Stimulated activated effector memory CD8-positive, alpha-beta T cell treated with anti-CD3 and anti-CD28 coated beads, Interleukin-12 subunit alpha, Interleukin-12 subunit beta, amount 100 ng/mL, for 72 hours (primary cell): Measurements from ENCODE around the gene ODAD4.
"Not testable (repeated sequence)": the region's sequence is repeated elsewhere in the genome, so short reads cannot be mapped to it uniquely, and the experiment has no call there.

Experiments
- ATAC-seq: fragments of 150-1000 bp; cut with Tn5 transposase; 2 replicates; pipeline ENCODE4 v1.10.0; 2021
- DNase-seq, 2 donors: peaks; one replicate each; pipeline ENCODE4 v3.0.0; 2021 to 2022; ENCODE audit warnings: low spot score in 2 of 2
- H3K27ac Mint-ChIP-seq: one replicate; pipeline ENCODE4 v1.8.0; 2022; ENCODE audit warnings: mild to moderate bottlenecking, mixed read lengths
- H3K36me3 Mint-ChIP-seq: one replicate; pipeline ENCODE4 v1.8.0; 2022; ENCODE audit warnings: mild to moderate bottlenecking, mixed read lengths
- H3K4me1 Mint-ChIP-seq: one replicate; pipeline ENCODE4 v1.8.0; 2022; ENCODE audit warnings: mixed read lengths
- H3K4me3 Mint-ChIP-seq: one replicate; pipeline ENCODE4 v1.8.0; 2022; ENCODE audit warnings: mild to moderate bottlenecking, mixed read lengths
- H3K9me3 Mint-ChIP-seq: one replicate; pipeline ENCODE4 v1.8.0; 2022; ENCODE audit warnings: mixed read lengths

Gene ODAD4

DNA sequence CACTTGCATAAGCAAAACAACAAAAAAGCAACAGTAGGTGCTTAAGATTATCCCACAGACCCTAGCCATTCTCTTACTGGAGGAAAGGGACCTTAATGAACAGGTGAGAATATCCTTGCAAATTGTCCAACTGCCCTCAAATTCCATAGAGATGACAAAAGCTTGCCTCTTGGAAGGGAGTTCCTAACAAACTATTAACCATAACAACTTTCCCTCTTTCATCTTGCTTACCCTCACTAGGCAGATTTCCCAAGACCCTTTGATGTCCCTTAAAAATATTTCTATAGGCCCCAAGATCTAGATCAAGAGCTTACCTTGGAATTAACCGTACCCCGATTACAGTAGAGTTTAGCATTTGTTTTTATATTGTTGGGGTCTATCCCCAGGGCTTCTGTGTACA lies 58.0 kb downstream of the ODAD4 start:
- DNase-seq (no peak), ATAC-seq (no peak)
- peak overlapping the region; percentile 82 for H3K27ac Mint-ChIP-seq
- H3K4me3 Mint-ChIP-seq: no peak overlapping the region
- H3K36me3 Mint-ChIP-seq: peaks cover 100% of the 10 kb centered on the region
- no peaks in the 10 kb centered on the region for H3K9me3 Mint-ChIP-seq
- peaks cover 7% of the 10 kb centered on the region for H3K4me1 Mint-ChIP-seq

DNA sequence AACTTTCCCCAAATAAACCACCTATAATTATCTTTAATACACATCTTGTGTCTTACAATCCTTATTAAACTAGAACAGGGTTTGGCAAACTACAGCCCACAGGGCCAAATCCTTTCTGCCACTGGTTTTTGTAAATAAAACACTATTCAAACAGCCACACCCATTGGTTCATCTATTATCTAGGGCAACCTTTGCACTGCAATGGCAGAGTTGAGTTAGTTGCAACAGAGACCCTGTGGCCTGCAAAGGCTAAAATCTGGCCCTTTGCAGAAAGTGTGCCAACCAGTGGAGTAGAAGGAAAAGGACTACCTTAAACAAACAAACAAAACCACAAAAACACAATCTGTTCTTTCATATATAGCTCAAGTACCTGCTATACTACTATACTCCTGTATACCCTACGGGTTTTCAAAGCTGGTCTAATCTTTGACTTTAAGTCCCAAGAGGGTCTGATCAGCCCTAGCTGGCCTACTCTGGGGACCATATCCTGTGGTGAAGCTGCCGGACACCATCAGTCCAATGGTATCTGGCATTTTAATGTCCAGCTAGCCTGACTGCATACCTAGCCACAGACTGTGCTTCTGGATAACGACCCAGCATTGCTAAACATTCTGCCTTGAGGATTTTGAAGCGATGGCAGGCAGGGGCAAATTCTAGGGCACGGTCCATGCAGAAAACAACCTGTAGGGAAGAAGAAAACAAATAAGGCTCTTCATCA lies 59.4 kb downstream of the ODAD4 start:
- H3K27ac Mint-ChIP-seq: no peak overlapping the region

DNA sequence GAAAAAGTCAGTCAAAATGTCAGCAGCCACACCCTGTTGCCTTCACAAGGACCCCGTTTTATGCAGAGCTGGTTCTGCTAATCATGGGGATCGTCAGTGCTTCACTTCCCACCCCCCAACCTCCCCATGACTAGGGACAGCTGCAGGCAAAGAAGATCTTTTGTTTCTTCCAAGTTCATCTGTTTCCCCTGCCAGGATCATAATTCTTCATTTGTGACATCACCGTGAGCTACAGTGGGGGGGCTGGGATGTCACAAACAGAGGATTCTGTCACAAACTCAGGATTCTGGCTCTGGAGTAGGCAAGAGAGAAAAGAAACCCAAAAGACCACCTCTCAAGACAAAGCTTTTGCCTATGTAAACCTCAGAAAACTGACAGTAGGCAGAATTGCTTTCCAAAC lies 62.2 kb downstream of the ODAD4 start:
- Mint-ChIP-seq H3K4me1 (peaks cover 17% of the 10 kb centered on the region), H3K4me3 (no peak overlapping the region), H3K36me3 (peaks cover 100% of the 10 kb centered on the region), H3K27ac (no peak overlapping the region), H3K9me3 (no peaks in the 10 kb centered on the region)
- no peak for DNase-seq
- no peak for ATAC-seq

More for the DNA sequence above, 59.4 kb downstream of the ODAD4 start:
- H3K36me3 Mint-ChIP-seq: peaks cover 100% of the 10 kb centered on the region
- ATAC-seq (no peak), DNase-seq (no peak)
- no peak overlapping the region for H3K4me3 Mint-ChIP-seq
- no peaks in the 10 kb centered on the region for H3K9me3 Mint-ChIP-seq
- H3K4me1 Mint-ChIP-seq: peaks cover 7% of the 10 kb centered on the region

DNA sequence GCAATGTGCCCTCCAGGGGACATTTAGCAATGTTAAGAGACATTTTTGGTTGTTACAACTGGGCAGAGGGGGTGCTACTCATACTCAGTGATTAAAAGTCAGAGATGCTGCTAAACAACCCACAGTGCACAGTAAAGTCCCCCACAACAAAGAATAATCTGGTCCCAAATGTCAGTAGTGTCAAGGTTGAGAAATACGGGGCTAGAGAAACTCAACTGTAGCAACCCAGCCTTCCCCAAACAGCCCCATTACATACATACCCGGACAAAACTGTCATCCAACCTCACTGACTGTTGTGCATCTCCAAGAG lies 66.4 kb downstream of the ODAD4 start:
- Mint-ChIP-seq H3K27ac (peak overlapping the region; percentile 77), H3K4me3 (no peak overlapping the region), H3K36me3 (peaks cover 100% of the 10 kb centered on the region)

DNA sequence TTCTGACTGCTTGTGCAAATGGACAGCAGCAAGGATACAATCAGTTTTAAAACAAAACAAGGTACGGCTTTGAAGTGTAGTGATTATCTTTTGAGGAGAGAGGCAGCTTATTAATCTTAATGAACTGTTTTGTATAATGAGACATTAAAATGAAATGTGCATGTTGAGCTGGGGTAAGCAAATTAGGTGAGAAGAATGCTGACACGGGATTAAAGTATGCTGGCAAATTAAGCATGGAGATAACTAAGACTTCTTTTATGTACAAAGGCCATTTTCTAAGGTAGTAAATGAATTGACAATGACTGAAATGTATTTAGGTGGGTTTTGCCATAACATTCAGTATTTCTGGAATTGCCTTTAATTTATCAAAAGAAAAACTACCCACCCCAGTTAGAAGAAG lies 68.1 kb downstream of the ODAD4 start:
- DNase-seq (no peak), ATAC-seq (no peak)
- peaks cover 100% of the 10 kb centered on the region for H3K36me3 Mint-ChIP-seq
- H3K27ac Mint-ChIP-seq: no peak overlapping the region
- H3K9me3 Mint-ChIP-seq: no peaks in the 10 kb centered on the region
- no peak overlapping the region for H3K4me3 Mint-ChIP-seq
- peaks cover 23% of the 10 kb centered on the region for H3K4me1 Mint-ChIP-seq

More for the DNA sequence above, 66.4 kb downstream of the ODAD4 start:
- ATAC-seq (no peak), DNase-seq (no peak)
- Mint-ChIP-seq H3K9me3 (no peaks in the 10 kb centered on the region), H3K4me1 (peaks cover 13% of the 10 kb centered on the region)

- H3K36me3 Mint-ChIP-seq: peaks cover 98% of the 10 kb centered on the region
- H3K4me1 Mint-ChIP-seq: peaks cover 31% of the 10 kb centered on the region
- ATAC-seq (no peak), DNase-seq (no peak)
- peak overlapping the region; percentile 71 for H3K27ac Mint-ChIP-seq
- no peaks in the 10 kb centered on the region for H3K9me3 Mint-ChIP-seq
- no peak overlapping the region for H3K4me3 Mint-ChIP-seq
These were observed 70.2 kb downstream of the ODAD4 start for GRCh38 chr17:42000413-42001133.

DNA sequence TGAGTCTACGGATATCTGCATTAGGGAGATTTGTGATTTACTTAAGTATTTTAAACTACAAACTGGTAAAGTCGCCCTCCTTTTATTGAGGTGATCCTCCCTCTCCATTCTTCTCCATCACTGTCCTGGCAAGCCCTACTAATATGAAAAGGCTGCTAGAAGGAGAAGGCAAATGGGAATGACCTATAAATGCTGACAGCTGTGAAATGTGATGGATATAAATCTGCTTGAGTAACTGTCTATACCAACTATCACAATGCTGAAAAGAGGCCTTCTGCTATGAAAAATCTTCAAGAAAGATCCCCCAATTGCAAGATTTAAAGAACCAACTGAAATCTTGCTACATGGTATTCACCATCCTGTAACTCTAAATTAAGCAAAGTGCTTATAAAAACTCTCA lies 71.3 kb downstream of the ODAD4 start:
- no peak for DNase-seq
- Mint-ChIP-seq H3K4me3 (no peak overlapping the region), H3K9me3 (no peaks in the 10 kb centered on the region), H3K4me1 (peaks cover 22% of the 10 kb centered on the region), H3K36me3 (peaks cover 88% of the 10 kb centered on the region), H3K27ac (peak overlapping the region; percentile 80)
- ATAC-seq: no peak

DNA sequence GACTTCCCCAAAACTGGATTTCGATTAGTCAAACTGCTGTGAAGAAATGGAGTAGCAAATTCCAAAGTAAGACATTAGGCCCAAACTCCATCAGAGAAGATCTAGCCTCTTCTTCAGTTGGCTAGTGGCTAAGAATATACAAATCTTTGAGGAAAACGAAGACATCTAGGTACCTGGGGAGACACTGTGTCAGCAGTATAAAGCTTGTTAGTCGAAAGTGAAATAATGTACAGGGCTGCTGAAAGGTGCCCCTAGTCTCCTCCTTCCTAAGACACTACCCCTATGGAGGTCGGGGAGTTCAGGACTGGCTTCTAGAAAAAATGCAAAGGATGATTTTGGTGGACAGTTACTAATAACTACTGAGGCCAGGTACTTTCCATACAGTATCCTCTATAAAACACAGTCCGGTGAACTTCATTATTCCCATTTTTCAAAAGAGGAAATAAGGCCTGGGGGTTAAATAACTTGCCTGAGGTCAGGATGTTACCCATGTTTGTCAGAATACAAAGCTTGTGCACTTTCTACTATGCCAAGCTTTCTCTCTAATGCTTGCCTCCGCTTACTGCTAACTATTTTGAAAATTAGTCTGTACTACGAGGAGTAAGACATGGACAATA lies 71.9 kb downstream of the ODAD4 start:
- H3K4me1 Mint-ChIP-seq: peaks cover 22% of the 10 kb centered on the region
- H3K9me3 Mint-ChIP-seq: no peaks in the 10 kb centered on the region
- no peak for DNase-seq
- no peak for ATAC-seq
- H3K4me3 Mint-ChIP-seq: no peak overlapping the region
- peak overlapping the region; percentile 80 for H3K27ac Mint-ChIP-seq
- peaks cover 88% of the 10 kb centered on the region for H3K36me3 Mint-ChIP-seq

GRCh38 chr17:42002792-42003301 lies 72.4 kb downstream of the ODAD4 start:
- peak overlapping the region; percentile 80 for H3K27ac Mint-ChIP-seq
- no peak for ATAC-seq

GRCh38 chr17:42005166-42005565 lies 74.7 kb downstream of the ODAD4 start:
- DNase-seq (no peak), ATAC-seq (no peak)
- Mint-ChIP-seq H3K4me3 (no peak overlapping the region), H3K4me1 (peaks cover 34% of the 10 kb centered on the region), H3K36me3 (peaks cover 68% of the 10 kb centered on the region), H3K9me3 (no peaks in the 10 kb centered on the region), H3K27ac (peak overlapping the region; percentile 32)

More at GRCh38 chr17:42002792-42003301, 72.4 kb downstream of the ODAD4 start:
- Mint-ChIP-seq H3K4me1 (peaks cover 23% of the 10 kb centered on the region), H3K9me3 (no peaks in the 10 kb centered on the region), H3K36me3 (peaks cover 85% of the 10 kb centered on the region), H3K4me3 (no peak overlapping the region)
- DNase-seq: no peak

DNA sequence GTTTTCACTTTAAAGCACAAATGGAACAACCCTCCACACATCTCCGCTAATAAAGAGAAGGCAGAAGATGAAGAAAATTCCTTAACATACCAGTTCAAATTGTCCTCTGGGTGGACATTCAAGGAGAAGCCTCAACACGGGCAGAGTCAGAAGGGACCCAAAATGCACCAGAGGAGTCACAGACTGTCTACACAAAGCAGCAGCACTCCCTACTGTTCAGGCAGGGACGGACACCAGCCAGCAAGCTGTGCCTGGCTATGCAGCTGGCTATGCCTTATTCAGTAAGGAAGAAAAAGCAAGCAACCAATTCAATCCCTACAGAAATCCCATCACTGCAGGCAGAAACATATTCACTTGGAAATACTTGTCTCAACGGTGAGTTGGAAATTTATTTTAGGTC lies 78.8 kb downstream of the ODAD4 start:
- Mint-ChIP-seq H3K27ac (no peak overlapping the region), H3K4me1 (peaks cover 57% of the 10 kb centered on the region), H3K9me3 (no peaks in the 10 kb centered on the region), H3K36me3 (peaks cover 42% of the 10 kb centered on the region), H3K4me3 (no peak overlapping the region)
- ATAC-seq (no peak), DNase-seq (no peak)

- DNase-seq, H3K9me3 Mint-ChIP-seq, H3K4me3 Mint-ChIP-seq, ATAC-seq: not testable (repeated sequence)
- Mint-ChIP-seq H3K36me3 (peaks cover 43% of the 10 kb centered on the region), H3K4me1 (peaks cover 57% of the 10 kb centered on the region), H3K27ac (peak overlapping the region; percentile 44)
These were observed 79.9 kb downstream of the ODAD4 start for GRCh38 chr17:42010266-42010680.

DNA sequence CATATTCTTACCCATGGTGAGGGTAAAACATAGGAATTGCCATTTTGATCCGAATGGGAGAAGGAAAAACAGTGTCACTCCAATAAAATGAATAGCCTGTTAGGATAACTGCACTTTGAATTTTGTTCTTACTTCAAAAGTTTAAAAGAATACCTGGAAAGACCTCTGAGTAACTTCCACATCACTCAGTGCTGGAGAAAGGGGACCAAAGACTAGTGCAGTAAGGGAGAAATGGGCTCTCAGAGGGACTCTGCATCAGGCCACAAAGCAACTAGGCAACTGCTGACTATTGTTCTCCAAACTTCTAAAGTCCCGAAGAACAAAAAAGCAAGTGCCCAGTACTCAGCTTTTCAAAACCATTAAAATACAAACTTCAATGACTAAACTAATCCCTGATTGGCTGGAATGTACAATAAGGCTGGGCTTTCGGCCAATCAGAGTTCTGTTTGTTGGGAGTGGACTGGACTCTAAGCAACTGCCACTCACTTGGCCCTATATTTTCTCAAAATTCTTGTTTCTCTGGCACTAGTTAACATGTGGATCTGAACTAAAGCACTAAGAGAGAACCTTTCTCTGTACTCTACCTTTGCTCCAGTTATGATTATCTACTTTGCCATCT lies 80.6 kb downstream of the ODAD4 start:
- DNase-seq: no peak
- Mint-ChIP-seq H3K9me3 (no peaks in the 10 kb centered on the region), H3K4me1 (peaks cover 61% of the 10 kb centered on the region), H3K4me3 (no peak overlapping the region), H3K27ac (peak overlapping the region; percentile 44), H3K36me3 (peaks cover 47% of the 10 kb centered on the region)
- ATAC-seq: no peak

- peak overlapping the region; percentile 17 for H3K27ac Mint-ChIP-seq
- H3K9me3 Mint-ChIP-seq, DNase-seq, ATAC-seq, H3K4me3 Mint-ChIP-seq: not testable (repeated sequence)
- H3K36me3 Mint-ChIP-seq: peaks cover 53% of the 10 kb centered on the region
- peaks cover 58% of the 10 kb centered on the region for H3K4me1 Mint-ChIP-seq
These were observed 81.9 kb downstream of the ODAD4 start for GRCh38 chr17:42012363-42012762.

DNA sequence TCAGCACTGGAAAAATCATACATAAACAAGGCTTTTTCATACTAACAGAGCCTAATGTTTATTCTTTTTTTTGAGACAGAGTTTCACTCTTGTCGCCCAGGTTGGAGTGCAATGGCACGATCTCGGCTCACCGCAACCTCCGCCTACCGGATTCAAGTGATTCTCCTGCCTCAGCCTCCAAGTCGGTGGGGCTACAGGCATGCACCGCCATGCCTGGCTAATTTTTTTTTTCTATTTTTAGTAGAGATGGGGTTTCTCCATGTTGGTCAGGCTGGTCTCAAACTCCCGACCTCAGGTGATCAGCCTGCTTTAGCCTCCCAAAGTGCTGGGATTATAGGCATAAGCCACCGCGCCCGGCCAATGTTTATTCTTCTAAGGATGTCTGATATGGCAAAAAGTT lies 83.3 kb downstream of the ODAD4 start:
- Mint-ChIP-seq H3K4me1 (peaks cover 70% of the 10 kb centered on the region), H3K27ac (peak overlapping the region; percentile 17), H3K36me3 (peaks cover 53% of the 10 kb centered on the region)
- not testable (repeated sequence) for H3K4me3 Mint-ChIP-seq, H3K9me3 Mint-ChIP-seq, ATAC-seq, DNase-seq
